HG02588 (cell line): ENCODE results near the gene BLACAT1.
"Not testable (repeated sequence)": the region's sequence is repeated elsewhere in the genome, so short reads cannot be mapped to it uniquely, and the experiment has no call there.

Experiments
- ATAC-seq: cut with Tn5 transposase; IDR thresholded peaks from one replicate; pipeline ENCODE4 v1.9.1; 2021; ENCODE audit warnings: mild to moderate bottlenecking, moderate library complexity; ENCODE audit not compliant: unreplicated experiment

BLACAT1 gene

GRCh38 chr1:205484985-205485967 lies 29.4 kb upstream of the BLACAT1 start:
- no peak for ATAC-seq

DNA sequence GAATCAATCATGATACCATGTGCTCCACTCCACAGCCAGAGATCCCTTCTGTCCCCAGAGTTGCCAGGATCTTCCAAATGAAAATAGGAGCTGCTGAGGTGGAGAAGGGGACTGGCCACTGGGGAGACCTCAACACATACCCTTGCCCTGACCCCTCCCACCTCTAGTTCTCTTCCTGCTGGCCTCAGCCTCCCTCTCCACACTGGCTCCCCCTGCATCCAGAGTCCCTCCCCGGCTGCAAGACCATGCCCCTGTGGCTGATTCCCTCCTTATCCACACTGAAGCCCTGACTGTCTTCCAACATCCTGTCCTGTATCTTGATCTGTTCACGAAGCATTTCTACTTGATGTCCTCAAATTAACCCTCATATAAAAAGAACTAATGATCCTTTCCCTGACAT lies 27.5 kb upstream of the BLACAT1 start:
- ATAC-seq, result no peak

DNA sequence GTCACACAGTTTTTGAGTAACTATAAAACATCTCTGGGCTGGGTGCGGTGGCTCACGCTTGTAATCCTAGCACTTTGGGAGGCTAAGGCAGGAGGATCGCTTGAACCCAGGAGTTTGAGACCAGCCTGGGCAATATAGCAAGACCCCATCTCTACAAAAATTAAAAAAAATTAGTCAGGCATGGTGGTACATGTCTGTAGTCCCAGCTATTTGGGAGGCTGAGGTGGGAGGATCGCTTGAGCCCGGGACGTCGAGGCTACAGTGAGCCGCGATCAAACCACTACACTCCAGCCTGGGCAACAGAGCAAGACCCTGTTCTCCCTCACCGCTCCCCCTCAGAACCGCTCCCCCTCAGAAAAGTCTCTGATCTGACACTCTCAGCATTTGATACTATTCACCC lies 26.7 kb upstream of the BLACAT1 start:
- ATAC-seq, result not testable (repeated sequence)

GRCh38 chr1:205481629-205482151 lies 25.8 kb upstream of the BLACAT1 start:
- no peak for ATAC-seq

- no peak for ATAC-seq
Observed at GRCh38 chr1:205481218-205481617, 25.4 kb upstream of the BLACAT1 start.

GRCh38 chr1:205480349-205480985 lies 24.6 kb upstream of the BLACAT1 start:
- ATAC-seq, result no peak

- not testable (repeated sequence) for ATAC-seq
Observed at GRCh38 chr1:205478985-205479384, 23.1 kb upstream of the BLACAT1 start.

DNA sequence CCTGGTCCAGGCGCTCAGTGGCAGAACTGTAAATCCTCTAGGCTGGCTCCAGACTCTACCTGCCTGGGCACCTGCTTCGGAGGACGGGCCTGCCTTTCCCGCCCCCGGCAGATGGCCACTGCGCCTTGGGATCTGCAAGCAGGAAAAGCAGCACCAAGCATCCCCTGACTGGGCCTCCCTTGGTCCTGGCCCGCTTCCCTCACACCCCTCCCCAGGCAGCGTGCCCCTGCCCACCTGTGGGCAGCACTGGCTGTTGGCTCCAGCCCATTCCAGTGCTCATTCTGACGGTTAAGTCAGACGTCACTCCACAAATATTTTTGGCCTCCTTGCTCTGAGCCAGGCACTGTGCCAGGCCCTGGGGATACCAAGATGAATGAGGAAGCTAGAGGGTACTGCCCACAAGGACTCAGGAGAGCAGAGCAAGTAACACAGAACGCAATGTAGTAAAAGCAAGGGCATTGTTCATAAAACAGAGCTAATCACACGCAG lies 22.0 kb upstream of the BLACAT1 start:
- ATAC-seq, result no peak

GRCh38 chr1:205477121-205477758 lies 21.4 kb upstream of the BLACAT1 start:
- no peak for ATAC-seq

DNA sequence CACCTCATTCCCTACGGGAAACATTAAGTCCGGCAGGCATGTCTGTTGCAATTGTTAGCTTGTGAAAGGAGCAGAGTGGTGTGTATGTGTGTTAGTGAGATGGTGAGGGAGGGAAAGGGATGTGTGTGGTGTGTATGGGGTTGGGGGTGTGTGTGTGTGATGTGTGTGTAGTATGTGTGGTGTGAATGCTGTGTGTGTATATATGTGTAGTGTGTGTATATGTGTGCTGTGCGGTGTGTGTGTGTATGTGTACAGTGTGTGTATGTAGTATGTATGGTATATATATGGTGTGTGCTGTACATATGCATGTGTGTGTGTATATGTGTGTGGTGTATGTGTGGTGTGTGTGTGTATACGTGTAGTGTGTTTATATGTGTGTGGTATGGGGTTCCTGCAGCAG lies 20.8 kb upstream of the BLACAT1 start:
- no peak for ATAC-seq

GRCh38 chr1:205475855-205476254 lies 20.0 kb upstream of the BLACAT1 start:
- ATAC-seq, result no peak

DNA sequence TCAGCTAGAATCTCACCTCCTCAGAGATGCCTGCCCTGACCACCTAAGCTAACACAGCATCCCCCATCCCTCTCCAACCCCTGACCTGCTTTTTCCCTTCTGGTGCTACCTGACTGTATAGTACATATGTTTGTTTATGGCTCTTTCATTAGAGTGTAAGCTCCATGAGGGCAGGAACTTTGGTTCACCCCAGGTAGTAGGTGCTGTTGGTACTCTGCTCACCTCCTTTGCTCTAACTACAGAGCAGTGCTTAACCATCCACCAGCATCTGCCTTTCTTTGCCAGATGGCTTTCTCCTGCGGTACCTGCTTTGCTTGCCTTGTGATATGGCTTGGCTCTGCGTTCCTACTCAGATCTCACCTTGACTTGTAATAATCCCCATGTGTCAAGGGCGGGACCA lies 18.7 kb upstream of the BLACAT1 start:
- no peak for ATAC-seq

DNA sequence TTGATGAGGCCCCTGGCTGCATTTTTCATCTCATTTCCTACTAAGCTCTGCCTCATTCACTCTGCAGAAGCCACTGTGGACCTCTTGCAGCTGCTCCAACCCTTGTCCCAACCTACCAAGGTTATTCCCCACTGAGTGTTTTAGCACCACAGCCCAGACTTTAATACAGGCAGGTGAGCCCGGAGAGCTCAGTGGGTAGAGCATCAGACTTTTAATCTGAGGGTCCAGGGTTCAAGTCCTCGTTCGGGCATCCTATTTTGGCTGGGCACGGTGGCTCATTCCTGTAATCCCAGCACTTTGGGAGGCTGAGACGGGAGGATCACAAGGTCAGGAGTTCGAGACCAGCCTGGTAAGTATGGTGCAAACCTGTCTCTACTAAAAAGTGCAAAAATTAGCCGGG lies 18.1 kb upstream of the BLACAT1 start:
- no peak for ATAC-seq

GRCh38 chr1:205473475-205473874 lies 17.6 kb upstream of the BLACAT1 start:
- no peak for ATAC-seq

GRCh38 chr1:205472737-205473441 lies 17.0 kb upstream of the BLACAT1 start:
- ATAC-seq, result no peak

DNA sequence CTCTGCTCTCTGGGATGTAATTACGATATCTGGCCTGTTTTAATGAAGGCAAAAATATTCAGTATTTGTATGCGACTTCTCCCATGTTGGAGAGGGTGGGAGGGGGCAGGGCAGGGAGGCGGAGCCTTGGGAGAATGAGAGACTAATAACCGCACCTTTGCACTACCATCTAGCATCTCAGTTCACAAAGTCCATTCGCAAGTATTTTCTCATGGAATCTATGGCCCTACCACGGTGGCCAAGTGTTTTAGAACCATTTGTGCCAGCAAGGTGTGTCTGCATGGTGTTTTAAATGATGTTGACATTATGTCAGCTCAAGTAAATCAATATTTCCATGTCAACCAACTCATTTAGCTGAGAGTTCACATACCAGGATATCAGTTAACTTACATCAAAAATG lies 14.3 kb upstream of the BLACAT1 start:
- ATAC-seq, result no peak

DNA sequence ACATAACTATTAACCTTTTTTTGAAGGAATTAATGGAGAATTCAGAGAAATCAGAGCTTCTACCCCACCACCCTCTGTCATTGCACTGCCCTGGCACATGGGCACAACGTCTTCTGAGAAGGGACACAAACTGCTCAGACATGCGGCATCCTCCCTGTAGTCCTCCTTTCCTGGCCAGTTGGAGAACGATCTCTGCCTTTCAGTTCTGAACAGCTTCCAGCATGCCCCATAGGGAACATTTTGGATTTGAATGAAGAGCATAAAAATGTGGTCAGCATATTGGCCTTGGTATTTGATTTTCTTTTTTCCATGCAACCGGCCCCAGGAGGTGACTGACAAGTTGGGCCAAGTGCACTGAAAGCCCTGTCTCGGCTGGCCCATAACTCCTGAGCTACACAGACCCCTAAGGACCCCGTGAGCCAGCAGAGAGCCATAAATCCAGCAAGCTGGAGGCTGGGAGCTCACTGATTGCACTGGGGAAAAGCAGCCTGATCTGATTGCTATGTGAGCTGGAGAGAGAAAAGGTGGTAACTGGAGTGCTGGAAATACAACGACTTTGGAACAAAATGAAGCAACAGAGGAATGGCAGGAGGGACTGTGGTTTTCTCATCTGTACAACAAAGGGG lies 10.9 kb upstream of the BLACAT1 start:
- no peak for ATAC-seq

DNA sequence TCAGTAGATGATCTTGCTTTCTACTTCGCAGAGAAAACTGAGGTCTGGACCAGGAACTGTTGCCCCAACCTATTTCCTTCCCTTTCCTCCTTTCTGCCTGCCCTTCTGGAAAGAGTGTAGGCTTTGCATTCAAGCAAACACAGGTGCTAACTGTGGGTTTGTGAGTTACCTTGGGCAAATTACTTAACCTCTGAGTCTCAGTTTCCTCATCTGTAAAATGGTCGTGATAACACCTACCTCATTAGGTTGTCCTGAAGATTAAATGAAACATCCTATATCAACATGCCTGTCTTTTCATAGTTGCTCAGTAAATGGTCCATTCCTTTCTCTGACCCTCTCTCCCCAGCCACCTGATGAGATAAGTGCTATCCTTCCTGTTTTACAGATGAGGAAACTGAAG lies 9.5 kb upstream of the BLACAT1 start:
- no peak for ATAC-seq

DNA sequence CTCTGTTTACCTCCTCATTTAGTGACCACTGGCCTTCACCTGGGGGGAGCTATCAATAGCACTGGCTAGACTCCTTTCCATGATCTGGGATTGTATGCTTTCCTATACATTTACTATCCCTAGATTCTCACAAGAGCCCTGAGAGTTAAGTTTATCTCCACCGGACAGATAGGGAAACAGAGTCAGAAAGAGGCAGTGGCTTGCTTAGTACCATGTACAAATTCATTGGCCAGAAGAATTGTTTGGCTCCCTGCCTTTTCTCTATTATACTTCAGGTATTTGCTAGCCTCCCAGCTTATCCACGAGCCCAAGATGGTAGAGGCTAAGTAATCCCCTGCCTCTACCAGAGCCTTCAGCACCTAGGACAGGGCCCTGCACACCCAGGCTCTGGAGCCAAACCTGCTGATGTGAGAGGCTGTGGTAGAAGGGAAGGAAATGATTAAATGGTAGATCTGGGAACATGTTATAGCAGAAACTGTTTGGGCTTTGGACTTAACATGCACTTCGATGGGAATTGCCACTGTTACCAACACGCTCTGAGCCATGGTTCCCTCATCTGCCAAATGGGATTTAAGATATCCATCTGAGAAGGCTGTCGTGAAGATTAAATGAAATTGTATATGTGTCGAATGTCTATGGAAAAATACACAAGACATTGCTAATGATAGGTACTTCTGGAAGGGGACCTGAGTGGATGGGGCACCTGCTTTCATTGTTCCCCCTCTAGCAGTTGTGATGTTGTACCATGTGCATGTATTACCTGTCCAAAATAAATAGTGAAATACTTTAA lies 3.1 kb upstream of the BLACAT1 start:
- ATAC-seq, result no peak
